Glomerular endothelial cell (primary cell): ENCODE data around the gene QTRT2. TPM values are rescaled to one million over a fixed set of nuclear protein-coding genes. Genes with fewer than 3 reads are reported as not detected.

Experiments used
- DNase-seq: peaks from one replicate; pipeline ENCODE4 v3.0.0-alpha.2; 2011; ENCODE audit warnings: low read depth, low spot score; ENCODE audit errors: extremely low read depth
- total RNA-seq: library from RNA; depleted of rRNA; stranded (reverse); fragments of >200 nt; gene quantifications from 2 replicates; pipeline ENCODE4 v1.2.3, GENCODE V29; 2015

Gene QTRT2
- total RNA-seq, 1 donor from 2014 or later, result 21.0 TPM

DNA sequence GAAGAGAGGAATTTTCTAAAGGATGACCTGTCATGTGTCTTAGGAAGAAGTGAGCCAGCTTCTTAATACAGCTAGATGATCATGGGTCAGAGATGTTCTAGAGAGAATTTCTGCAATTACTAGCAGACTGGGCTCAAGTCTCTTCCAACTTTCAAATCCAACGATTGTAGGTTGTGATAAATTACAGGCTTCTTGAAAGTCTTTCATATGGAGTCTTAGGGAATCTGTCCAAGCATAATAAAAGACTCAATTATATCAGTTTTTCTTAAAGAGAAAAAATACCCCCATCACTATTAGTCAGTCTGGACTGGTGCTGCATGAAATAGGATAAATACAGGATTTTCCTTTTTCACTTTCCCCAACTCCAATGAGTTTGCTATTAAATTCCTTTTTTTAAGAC is 63.2 kb downstream of the QTRT2 start:
- DNase-seq, result no peak

GRCh38 chr3:114120211-114120610 is 63.7 kb downstream of the QTRT2 start:
- DNase-seq, result no peak

GRCh38 chr3:114122027-114122709 is 65.6 kb downstream of the QTRT2 start:
- peak; percentile 82 for DNase-seq

- DNase-seq, result no peak
These were observed 69.9 kb downstream of the QTRT2 start for GRCh38 chr3:114126461-114126860.

- no peak for DNase-seq
These were observed 71.0 kb downstream of the QTRT2 start for GRCh38 chr3:114127517-114127916.

DNA sequence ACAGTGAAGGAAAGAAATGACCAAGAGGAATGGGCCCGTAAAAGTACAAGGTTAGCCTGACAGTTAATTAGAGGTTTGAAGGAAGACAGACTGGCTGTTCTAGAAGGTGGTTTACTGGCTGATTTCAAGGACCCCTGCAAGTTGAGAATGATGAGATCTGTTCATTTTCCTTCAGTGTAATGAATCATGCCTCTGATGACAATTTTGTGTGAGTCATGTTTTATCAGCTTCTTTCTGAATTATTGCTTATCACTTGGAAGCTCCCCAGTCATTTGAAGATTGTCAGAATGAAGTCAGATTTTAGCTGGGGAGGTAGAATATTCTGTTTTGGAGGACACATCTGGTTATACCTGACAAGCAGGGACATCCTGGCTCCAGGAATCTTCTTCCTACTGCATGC is 71.7 kb downstream of the QTRT2 start:
- DNase-seq, result no peak

GRCh38 chr3:114128826-114129225 is 72.3 kb downstream of the QTRT2 start:
- DNase-seq, result no peak

DNA sequence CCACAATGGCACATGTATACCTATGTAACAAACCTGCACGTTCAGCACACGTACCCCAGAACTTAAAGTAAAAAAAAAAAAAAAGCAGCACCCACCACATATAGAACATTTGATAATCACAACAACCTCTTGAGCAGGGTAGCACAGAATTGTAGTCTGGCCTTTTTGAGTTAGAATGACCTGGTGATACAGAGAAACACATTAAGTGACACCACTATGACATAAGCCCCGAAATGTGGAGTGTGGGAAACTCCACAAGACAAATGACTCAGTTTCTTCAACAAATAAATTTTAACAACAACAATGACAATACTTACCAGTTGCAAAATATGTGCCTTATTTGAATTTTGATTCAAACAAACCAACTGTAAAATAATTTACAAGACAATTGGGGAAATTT is 76.0 kb downstream of the QTRT2 start:
- no peak for DNase-seq

DNA sequence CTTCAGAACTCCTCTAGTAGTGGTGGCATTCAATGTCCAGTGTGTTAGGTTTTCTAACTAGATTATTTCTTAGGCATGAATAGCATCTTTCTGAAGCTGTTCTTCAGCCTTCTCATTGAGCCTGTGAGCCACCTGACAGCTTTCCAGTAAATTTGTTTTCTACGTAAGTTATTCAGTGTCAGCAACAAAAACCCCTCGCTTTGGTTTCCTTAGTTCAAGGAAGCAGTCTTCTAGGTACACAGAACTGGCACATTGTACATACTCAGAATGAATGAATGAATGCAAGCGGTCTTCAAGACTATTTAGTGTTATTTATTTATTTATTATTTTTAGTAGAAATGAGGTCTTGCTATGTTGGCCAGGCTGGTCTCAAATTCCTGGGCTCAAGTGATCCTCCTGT is 77.4 kb downstream of the QTRT2 start:
- no peak for DNase-seq

Other genes starting within 250 kb of the QTRT2 start
- gene GRAMD1C, start 217.9 kb upstream of the QTRT2 start, total RNA-seq, result 14.4 and 17.8 TPM in 2 replicates
- gene ZDHHC23, start 108.7 kb upstream of the QTRT2 start, total RNA-seq, result 0.48 and 0.88 TPM in 2 replicates
- 1.5 and 4.8 TPM in 2 replicates for gene CCDC191, start 211 bp upstream of the QTRT2 start, total RNA-seq
- not detected in 2 replicates for gene DRD3, start 122.3 kb downstream of the QTRT2 start, total RNA-seq
- not detected in 2 replicates for gene ZNF80, start 180.8 kb downstream of the QTRT2 start, total RNA-seq
- not detected in 2 replicates for gene TIGIT, start 237.3 kb downstream of the QTRT2 start, total RNA-seq